MM.1S (cell line): ENCODE measurements around the gene ELN.

Experiments
- DNase-seq: peaks from one replicate; pipeline ENCODE4 v3.0.0-alpha.2; 2015
- H2AFZ ChIP-seq: fragments of 300-600 bp; sonication (generic); 2 replicates; pipeline ENCODE4 v1.6.0; 2016; ENCODE audit warnings: antibody characterized with exemption, low read length
- H3F3A ChIP-seq: fragments of 300-600 bp; sonication (generic); 2 replicates; pipeline ENCODE4 v1.6.1; 2016; ENCODE audit warnings: mild to moderate bottlenecking, antibody characterized with exemption, low read length, moderate library complexity, mixed read lengths; ENCODE audit not compliant: insufficient read depth
- H3K27ac ChIP-seq: fragments of 300-600 bp; sonication (generic); 2 replicates; pipeline ENCODE4 v1.5.1; 2016; ENCODE audit warnings: mild to moderate bottlenecking, low read length
- H3K27me3 ChIP-seq: fragments of 300-600 bp; sonication (generic); replicated peaks from 2 replicates; pipeline ENCODE4 v1.6.0; 2016; ENCODE audit warnings: low read length; ENCODE audit not compliant: insufficient read depth
- H3K36me3 ChIP-seq: fragments of 300-600 bp; sonication (generic); replicated peaks from 2 replicates; pipeline ENCODE4 v1.6.1; 2016; ENCODE audit warnings: mild to moderate bottlenecking, low read length, mixed read lengths; ENCODE audit not compliant: insufficient read depth
- H3K4me1 ChIP-seq: fragments of 300-600 bp; sonication (generic); 2 replicates; pipeline ENCODE4 v1.6.1; 2016; ENCODE audit warnings: low read length, mixed read lengths
- H3K4me2 ChIP-seq: fragments of 300-600 bp; sonication (generic); 2 replicates; pipeline ENCODE4 v1.6.0; 2016; ENCODE audit warnings: low read depth, low read length
- H3K4me3 ChIP-seq: fragments of 300-600 bp; sonication (generic); 2 replicates; pipeline ENCODE4 v1.5.1; 2016; ENCODE audit warnings: low read length, mixed read lengths
- H3K79me2 ChIP-seq: fragments of 300-600 bp; sonication (generic); 2 replicates; pipeline ENCODE4 v1.6.1; 2016; ENCODE audit warnings: mixed run types, low read length, mixed read lengths
- H3K9ac ChIP-seq: fragments of 300-600 bp; sonication (generic); 2 replicates; pipeline ENCODE4 v1.6.1; 2016; ENCODE audit warnings: low read length, mixed read lengths
- H3K9me2 ChIP-seq: fragments of 300-600 bp; sonication (generic); replicated peaks from 2 replicates; pipeline ENCODE4 v1.6.1; 2016; ENCODE audit warnings: mild to moderate bottlenecking, low read length, mixed read lengths; ENCODE audit not compliant: insufficient read depth
- H3K9me3 ChIP-seq: fragments of 300-600 bp; sonication (generic); replicated peaks from 2 replicates; pipeline ENCODE4 v1.6.1; 2016; ENCODE audit warnings: mild to moderate bottlenecking, low read length, mixed read lengths; ENCODE audit not compliant: insufficient read depth
- H4K20me1 ChIP-seq: fragments of 300-600 bp; sonication (generic); 2 replicates; pipeline ENCODE4 v1.6.1; 2016; ENCODE audit warnings: mild to moderate bottlenecking, low read length, moderate library complexity, mixed read lengths; ENCODE audit not compliant: insufficient read depth
- EZH2 ChIP-seq: fragments of 300-600 bp; sonication (generic); optimal IDR thresholded peaks from 2 replicates; pipeline ENCODE3; 2017; ENCODE audit warnings: low read depth, mild to moderate bottlenecking, antibody characterized with exemption, low read length, mixed read lengths
- EZH2phosphoT487 ChIP-seq: fragments of 300-600 bp; sonication (generic); IDR thresholded peaks from 2 replicates; pipeline ENCODE4 v1.6.1; 2018; ENCODE audit warnings: antibody characterized with exemption, low read length
- TF ChIP-seq, protein P1 (sequence below): fragments of 300-600 bp; sonication (generic); IDR thresholded peaks from 2 replicates; pipeline ENCODE4 v1.5.1; 2016; ENCODE audit warnings: antibody characterized with exemption, low read length, mixed read lengths

ELN gene

DNA sequence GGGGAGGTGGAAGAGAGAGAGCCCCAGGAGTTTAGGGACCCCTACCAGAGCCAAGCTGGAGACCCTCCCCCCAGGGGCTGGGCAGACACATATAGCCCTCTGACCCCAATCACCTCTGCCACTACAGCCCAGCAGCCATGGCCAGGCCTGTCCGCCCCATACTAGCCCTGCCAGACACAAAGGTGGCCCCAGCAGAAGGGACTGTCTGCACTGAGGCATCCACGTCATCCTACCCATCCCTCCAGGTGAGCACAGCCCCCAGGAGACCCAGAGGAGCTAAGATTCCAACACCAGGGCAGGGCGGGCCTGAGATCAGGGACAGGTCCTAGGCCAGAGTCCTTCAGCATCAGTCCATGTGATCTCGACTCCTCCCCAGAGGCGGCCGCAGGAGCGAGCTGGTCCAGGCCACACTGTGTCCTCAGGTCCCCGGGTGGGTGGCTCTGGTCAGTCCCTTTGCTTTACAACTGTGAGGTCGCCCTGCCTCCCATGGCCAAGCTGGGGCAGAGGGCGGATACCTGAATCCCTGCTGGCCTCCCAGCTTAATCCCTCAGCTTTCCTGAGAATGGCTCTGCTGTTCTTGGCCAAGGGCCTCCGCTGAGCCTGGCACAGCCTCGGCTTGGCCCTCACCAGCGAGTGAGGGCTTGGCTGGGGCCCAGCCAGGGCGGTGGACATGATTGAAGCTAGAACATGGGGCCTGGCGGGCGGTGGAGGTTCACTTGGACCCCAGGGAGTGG is 14.3 kb upstream of the ELN start:
- no peak overlapping the region for H3K27ac ChIP-seq
- no peak overlapping the region for H3K4me3 ChIP-seq
- H3K27me3 ChIP-seq = no peaks in the 10 kb centered on the region
- peaks cover 13% of the 10 kb centered on the region for H3K4me1 ChIP-seq
- no peak overlapping the region for H2AFZ ChIP-seq
- no peaks in the 10 kb centered on the region for H3K9me3 ChIP-seq
- no peaks in the 10 kb centered on the region for H3K79me2 ChIP-seq
- DNase-seq = no peak
- no peaks in the 10 kb centered on the region for H4K20me1 ChIP-seq
- no peak overlapping the region for H3K4me2 ChIP-seq
- TF ChIP-seq EZH2 (no peak), EZH2phosphoT487 (no peak)
- TF ChIP-seq, protein P1, sequence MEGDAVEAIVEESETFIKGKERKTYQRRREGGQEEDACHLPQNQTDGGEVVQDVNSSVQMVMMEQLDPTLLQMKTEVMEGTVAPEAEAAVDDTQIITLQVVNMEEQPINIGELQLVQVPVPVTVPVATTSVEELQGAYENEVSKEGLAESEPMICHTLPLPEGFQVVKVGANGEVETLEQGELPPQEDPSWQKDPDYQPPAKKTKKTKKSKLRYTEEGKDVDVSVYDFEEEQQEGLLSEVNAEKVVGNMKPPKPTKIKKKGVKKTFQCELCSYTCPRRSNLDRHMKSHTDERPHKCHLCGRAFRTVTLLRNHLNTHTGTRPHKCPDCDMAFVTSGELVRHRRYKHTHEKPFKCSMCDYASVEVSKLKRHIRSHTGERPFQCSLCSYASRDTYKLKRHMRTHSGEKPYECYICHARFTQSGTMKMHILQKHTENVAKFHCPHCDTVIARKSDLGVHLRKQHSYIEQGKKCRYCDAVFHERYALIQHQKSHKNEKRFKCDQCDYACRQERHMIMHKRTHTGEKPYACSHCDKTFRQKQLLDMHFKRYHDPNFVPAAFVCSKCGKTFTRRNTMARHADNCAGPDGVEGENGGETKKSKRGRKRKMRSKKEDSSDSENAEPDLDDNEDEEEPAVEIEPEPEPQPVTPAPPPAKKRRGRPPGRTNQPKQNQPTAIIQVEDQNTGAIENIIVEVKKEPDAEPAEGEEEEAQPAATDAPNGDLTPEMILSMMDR = no peak
- H3K9ac ChIP-seq = peak overlapping the region; percentile 25; the same call in 1 of the 2 replicates
- H3F3A ChIP-seq = no peaks in the 10 kb centered on the region
- H3K9me2 ChIP-seq = no peaks in the 10 kb centered on the region
- no peaks in the 10 kb centered on the region for H3K36me3 ChIP-seq

DNA sequence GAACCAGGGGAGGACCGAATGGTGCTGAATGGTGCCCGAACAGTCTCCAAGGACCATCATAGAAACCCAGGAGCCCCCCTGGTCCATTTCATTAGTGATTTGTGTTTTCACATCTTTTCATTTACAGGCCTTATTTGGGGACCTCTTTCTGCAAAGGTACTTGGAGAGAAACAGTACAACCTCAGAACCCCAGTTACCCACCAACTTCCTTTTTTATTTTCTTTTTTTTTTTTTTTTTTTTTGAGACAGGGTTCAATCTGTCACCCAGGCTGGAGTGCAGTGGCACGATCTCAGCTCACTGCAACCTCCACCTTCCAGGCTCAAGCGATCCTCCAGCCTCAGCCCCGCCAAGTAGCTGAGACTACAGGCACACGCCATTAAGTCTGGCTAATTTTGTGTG is 13.0 kb upstream of the ELN start:
- Histone ChIP-seq H2AFZ (no peak overlapping the region), H3K4me1 (peaks cover 13% of the 10 kb centered on the region), H3K9me3 (no peaks in the 10 kb centered on the region), H3K9ac (no peak overlapping the region), H3K27ac (no peak overlapping the region), H3K79me2 (no peaks in the 10 kb centered on the region), H4K20me1 (no peaks in the 10 kb centered on the region), H3K36me3 (no peaks in the 10 kb centered on the region), H3K27me3 (no peaks in the 10 kb centered on the region), H3K4me2 (no peak overlapping the region), H3K9me2 (no peaks in the 10 kb centered on the region), H3K4me3 (no peak overlapping the region), H3F3A (no peaks in the 10 kb centered on the region)
- no peak for DNase-seq
- TF ChIP-seq EZH2 (no peak), EZH2phosphoT487 (no peak)
- TF ChIP-seq, protein P1 = no peak

DNA sequence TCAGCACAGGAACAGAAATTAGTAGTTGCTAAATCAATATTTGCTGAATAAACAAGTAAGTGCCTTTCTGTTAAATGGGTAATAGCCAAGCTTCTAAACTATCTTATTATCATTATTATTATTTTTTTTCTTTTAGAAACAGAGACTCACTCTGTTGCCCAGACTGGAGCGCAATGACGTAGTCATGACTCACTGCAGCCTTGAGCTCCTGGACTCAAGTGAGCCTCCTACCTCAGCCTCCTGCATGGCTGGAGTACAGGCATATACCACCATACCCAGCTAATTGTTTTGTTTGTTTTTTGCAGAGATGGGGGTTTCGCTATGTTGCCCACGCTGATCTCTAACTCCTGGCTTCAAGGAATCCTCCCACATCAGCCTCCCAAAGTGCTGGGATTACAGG is 12.3 kb upstream of the ELN start:
- TF ChIP-seq EZH2phosphoT487 = no peak
- no peak for TF ChIP-seq EZH2
- TF ChIP-seq, protein P1 = no peak
- Histone ChIP-seq H3K9me2 (no peaks in the 10 kb centered on the region), H3K4me3 (no peak overlapping the region), H2AFZ (no peak overlapping the region), H3K9ac (no peak overlapping the region), H4K20me1 (no peaks in the 10 kb centered on the region), H3K9me3 (no peaks in the 10 kb centered on the region), H3K79me2 (no peaks in the 10 kb centered on the region), H3K27me3 (0 out of 2 replicates have a peak, but pooled peaks cover 4% of the 10 kb centered on the region), H3F3A (no peaks in the 10 kb centered on the region), H3K27ac (no peak overlapping the region), H3K36me3 (no peaks in the 10 kb centered on the region), H3K4me2 (no peak overlapping the region), H3K4me1 (peaks cover 13% of the 10 kb centered on the region)
- no peak for DNase-seq
